HG03571 (cell line): Measurements from ENCODE around the gene CHRM5.
"Not testable (repeated sequence)": the region's sequence is repeated elsewhere in the genome, so short reads cannot be mapped to it uniquely, and the experiment has no call there.

Experiments
- ATAC-seq: cut with Tn5 transposase; IDR thresholded peaks from one replicate; pipeline ENCODE4 v1.9.1; 2021; ENCODE audit not compliant: unreplicated experiment

CHRM5 gene

DNA sequence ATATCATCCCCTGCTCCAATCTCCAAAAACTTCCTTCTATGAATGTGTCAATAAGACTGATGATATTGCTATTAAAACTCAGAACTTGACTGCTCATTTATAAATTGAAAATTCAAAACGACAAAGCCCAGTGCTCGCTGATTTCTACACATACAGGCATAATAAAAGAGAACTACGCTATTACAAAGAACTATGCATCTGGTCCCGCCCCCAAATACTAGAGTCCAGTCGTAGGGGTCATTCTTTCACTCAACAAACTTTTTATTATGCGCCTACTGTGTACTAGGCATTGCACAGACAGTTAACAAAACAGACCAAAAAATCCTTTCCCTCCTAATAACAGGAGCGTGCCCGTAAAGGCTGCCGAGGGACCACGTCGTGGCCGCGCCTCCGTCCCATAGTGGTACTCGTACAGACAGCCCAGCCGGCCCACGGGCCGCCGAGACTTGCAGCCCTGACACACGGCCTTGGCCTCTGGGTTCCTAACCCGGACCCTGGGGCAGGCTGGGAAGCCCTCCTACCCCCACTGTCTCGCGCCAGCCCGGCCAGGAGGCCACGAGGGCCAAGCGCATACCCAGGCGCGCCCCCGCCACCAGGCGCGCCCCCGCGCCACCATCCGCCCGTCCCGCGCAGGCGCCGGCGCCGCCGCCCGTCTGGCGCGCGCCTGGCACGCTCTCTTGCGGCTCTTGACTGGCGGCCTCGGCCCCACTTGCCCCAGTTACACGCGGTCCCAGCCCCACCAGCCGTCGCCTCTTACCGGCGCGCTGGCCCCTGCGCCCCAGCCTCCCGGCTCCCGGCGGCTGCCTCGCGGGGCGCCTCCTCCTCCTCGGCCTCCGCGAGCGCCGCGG, 70.0 kb downstream of the CHRM5 start:
- ATAC-seq: peak; percentile 64

GRCh38 chr15:34038871-34039789, 70.8 kb downstream of the CHRM5 start, which contains the start of gene AVEN:
AVEN (minus strand) TSS chr15:34039204; CDS start chr15:34039046, 158 bp downstream.
- peak; percentile 48 for ATAC-seq

DNA sequence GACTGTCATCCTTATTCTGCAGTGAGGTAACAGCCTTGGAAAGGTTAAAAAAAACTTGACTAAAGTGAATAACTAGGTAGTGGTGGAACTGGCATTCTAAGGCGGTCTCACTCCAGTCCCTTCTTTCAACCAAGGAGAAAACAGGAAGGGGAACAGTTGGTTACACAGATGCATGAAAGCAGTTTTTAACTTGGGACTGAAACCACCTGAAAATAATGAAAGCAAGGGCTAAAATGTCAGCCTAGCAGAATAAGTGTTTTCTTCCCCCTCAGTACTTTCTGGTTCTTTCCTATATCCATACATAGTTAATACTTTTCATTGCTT, 71.5 kb downstream of the CHRM5 start:
- no peak for ATAC-seq

- ATAC-seq: no peak
Observed at GRCh38 chr15:34043391-34043790, 75.1 kb downstream of the CHRM5 start.

DNA sequence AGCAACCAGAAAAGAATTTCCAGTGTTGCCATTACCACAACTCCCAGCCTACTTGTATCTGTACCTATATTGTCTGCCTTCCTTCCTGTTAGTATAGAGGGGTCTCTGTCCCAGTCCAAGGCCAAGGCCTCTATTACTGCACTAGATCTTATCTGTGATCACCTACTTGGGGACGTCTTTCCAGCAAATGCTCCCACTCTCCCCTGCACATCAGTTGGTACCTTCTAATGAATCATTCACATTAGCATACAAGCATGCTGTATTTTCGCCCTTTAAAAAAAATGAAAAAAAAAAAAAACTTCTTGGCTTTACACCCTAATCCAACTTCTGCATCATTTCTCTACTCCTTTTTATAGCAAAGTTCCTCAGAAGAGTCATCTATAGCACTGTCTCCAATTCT, 75.5 kb downstream of the CHRM5 start:
- ATAC-seq: no peak

GRCh38 chr15:34046471-34047145, 78.3 kb downstream of the CHRM5 start:
- ATAC-seq: no peak

GRCh38 chr15:34047893-34048775, 79.8 kb downstream of the CHRM5 start:
- no peak for ATAC-seq

DNA sequence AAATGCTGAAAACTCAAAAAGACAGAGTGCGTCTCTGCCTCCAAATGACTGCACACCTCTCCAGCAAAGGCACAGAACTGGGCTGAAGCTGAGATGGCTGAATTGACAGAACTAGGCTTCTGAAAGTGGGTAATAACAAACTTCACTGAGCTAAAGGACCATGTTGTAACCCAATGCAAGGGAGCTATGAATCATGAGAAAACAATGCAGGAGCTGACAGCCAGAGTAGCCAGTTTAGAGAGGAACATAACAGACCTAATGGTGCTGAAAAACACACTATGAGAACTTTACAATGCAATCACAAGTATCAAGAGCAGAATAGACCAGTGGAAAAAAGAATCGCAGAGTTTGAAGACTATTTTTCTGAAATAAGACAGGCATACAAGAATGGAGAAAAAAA, 80.8 kb downstream of the CHRM5 start:
- no peak for ATAC-seq

- ATAC-seq: not testable (repeated sequence)
Observed at GRCh38 chr15:34050385-34050784, 82.1 kb downstream of the CHRM5 start.

DNA sequence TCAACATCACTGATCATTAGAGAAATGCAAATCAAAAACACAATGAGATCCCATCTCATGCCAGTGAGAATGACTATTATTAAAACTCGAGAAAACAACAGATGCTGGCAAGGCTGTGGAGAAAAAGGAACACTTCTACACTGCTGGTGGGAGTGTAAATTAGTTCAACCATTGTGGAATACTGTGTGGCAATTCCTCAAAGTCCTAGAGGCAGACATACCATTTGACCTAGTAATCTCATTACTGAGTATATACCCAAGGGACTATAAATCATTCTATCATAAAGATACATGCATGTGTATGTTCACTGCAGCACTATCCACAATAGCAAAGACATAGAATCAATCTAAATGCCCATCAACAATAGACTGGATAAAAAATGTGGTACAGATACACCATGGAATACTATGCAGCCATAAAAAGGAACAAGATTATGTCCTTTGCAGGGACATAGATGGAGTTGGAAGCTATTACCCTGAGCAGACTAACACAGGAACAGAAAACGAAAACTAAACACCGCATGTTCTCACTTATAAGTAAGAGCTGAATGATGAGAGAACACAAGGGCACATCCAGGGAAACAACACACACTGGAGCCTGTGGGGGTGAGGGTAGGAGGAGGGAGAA, 85.9 kb downstream of the CHRM5 start:
- no peak for ATAC-seq

DNA sequence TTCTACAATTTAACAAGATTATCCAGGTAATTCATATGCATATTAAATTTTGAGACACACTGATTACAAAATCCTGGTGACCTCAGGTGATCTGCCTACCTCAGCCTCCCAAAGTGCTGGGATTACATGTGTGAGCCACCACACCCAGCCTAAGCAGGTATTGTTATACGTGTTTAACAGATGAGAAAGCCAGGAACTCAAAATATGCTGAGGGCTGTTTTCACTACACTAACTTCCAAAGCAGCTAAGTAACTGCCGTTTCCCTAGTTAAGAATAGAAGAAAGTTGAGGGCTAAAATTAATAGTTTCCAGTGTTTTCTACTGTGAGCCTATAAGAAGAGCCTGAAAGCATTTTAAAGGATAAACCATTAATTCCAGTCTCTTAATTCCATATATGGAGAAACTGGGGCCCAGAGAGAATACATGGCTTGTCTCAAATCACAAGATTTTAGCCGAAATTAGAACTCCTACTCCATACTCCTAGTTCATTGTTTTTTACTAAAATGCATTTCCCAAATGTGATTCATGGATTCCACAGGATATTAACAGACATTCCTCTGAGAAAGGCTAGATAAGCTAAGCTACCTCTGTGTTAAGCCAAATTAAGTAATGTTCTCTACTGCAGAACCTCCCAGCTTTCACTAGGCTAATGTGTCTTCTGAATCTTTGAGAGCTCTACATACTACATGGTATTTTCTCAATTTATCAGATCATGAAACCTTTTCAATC, 87.7 kb downstream of the CHRM5 start:
- no peak for ATAC-seq

GRCh38 chr15:34056911-34057310, 88.6 kb downstream of the CHRM5 start:
- no peak for ATAC-seq

DNA sequence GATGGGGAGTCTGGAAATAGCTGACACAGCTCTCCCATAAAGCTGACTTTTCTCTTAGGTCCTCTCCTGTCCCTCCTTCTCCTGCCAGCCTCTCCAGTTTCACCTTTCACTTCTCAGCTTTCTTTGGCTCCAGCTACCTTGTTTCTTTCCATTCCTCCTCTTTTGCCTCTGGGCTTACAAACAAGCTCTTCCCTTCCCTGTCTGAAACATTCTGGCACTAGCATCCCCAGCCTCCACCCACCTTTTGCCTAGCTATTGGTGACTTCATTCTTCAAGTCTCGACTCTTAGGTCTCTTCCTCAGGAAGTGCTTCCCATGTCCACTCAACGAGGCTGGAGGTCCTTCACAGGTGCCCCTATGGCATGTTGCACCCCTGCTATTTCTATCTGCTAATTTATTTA, 91.2 kb downstream of the CHRM5 start:
- no peak for ATAC-seq

DNA sequence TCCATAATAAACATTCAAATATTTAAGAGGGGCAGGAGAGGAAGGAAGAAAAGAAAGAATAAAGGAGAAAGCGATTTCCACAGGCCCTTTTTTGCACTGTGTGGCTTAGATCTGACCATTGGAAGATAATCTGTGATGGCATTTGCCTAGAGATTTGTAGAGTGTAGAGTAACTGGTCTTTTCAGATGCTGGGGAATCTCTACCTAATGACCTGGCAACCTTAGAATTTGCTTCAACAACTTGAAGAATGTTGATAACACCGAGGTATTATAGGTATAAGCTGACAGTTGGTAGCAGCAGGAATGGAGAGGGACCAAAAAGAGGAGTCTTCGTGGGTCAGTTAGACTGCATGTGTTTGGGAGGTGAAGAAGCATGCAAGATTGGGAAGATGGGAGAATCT, 91.6 kb downstream of the CHRM5 start:
- ATAC-seq: no peak

GRCh38 chr15:34064438-34064837, 96.1 kb downstream of the CHRM5 start:
- ATAC-seq: no peak

- ATAC-seq: no peak
Observed at GRCh38 chr15:34065261-34065660, 97.0 kb downstream of the CHRM5 start.

DNA sequence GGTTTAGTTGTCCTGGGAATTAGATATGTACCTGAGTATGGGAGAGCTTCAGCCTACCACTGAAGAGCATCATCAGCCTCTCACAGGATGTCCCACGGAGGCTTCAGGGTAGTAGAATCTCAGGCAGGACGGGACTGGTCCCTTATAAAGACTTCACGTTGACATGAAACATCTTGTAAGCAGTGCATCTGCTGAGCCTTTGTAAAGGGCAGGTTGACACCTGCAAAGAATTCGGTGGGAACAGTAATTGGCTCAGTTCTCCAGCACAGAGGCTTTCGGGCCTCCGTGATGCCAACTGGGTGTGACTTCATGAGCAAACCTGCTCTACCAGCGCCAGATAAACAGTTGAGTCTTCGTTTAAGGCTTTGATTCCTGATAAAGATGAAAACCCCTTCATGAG, 97.6 kb downstream of the CHRM5 start:
- ATAC-seq: no peak

DNA sequence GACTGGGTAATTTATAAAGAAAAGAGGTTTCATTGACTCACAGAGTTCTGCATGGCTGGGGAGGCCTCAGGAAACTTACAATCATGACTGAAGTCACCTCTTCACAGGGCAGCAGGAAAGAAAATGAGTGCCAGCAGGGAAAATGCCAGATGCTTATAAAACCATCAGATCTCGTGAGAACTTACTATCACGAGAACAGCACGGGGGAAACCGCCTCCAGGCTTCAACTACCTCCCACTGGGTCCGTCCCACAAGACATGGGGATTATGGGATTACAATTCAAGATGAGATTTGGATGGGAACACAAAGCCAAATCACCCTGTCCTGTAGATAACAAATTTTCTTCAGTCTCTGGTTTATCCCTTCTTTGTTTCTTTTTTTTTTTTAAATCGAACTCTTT, 101.7 kb downstream of the CHRM5 start:
- ATAC-seq: no peak

DNA sequence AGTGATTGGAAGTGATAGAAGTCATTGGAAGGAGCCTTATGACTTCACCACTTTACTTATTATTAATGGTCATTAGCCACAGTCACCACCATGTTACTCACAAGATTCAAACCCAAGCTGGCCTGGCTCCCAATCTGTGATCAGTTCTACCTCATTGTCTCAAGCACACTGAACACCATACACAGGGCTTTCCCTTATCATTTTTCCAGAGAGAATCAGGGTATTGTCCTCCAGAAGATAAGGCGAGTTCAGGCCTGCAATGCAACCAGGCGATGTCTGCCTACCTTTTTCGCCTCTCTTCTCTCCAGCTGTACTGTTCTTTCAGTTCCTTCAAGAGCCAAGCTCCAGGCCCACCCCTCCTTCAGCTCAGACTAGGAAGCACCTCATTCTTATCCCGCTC, 108.5 kb downstream of the CHRM5 start:
- ATAC-seq: no peak
